Ascending aorta (tissue), 2 donors: Measurements from ENCODE around the gene PIP5K1C. TPM values are rescaled to one million over a fixed set of nuclear protein-coding genes. Genes with fewer than 3 reads are reported as not detected.

Experiments
- DNase-seq, 2 donors: peaks; one replicate each; pipeline ENCODE4 v3.0.0-alpha.2; 2019; ENCODE audit warnings: low spot score in 2 of 2
- H3K27ac ChIP-seq, 2 donors: fragments of 200-600 bp; sonication (generic); one replicate each; pipeline ENCODE4 v1.5.1; 2016 to 2017; ENCODE audit warnings: mild to moderate bottlenecking in 1 of 2
- H3K27me3 ChIP-seq: fragments of 200-600 bp; sonication (generic); one replicate; pipeline ENCODE4 v1.5.1; 2017
- H3K36me3 ChIP-seq, 2 donors: fragments of 200-600 bp; sonication (generic); one replicate each; pipeline ENCODE4 v1.5.1; 2016
- H3K4me1 ChIP-seq, 2 donors: fragments of 200-600 bp; sonication (generic); one replicate each; pipeline ENCODE4 v1.5.1; 2016 to 2017; ENCODE audit warnings: mild to moderate bottlenecking in 1 of 2
- H3K4me3 ChIP-seq, 2 donors: fragments of 200-600 bp; sonication (generic); one replicate each; pipeline ENCODE4 v1.5.1; 2016 to 2017; ENCODE audit warnings: mild to moderate bottlenecking in 1 of 2
- H3K9me3 ChIP-seq, 2 donors: fragments of 200-600 bp; sonication (generic); one replicate each; pipeline ENCODE4 v1.5.1; 2016
- intact Hi-C: fragments of 100-400 bp; cut with DNase I; formaldehyde crosslinking; loops from one replicate; pipeline ENCODE4 v1.15.1; 2023
- total RNA-seq: library from RNA; depleted of rRNA; stranded (reverse); fragments of >200 nt; gene quantifications from one replicate; pipeline ENCODE4 v1.1.0, GENCODE V29; 2016
- TF ChIP-seq, protein P1 (sequence below), 3 experiments: fragments of 200-600 bp in 2 of 3; fragments of 450-650 bp in 1 of 3; sonication (generic) in 2 of 3; IDR thresholded peaks; one replicate each; pipeline ENCODE4 v1.5.1; 2016 to 2019; ENCODE audit warnings: antibody characterized with exemption in 3 of 3, mild to moderate bottlenecking in 1 of 3, moderate library complexity in 1 of 3

PIP5K1C gene
- total RNA-seq, 1 donor from 2014 or later = 87.3 TPM

GRCh38 chr19:3733549-3734309, 33.5 kb upstream of the PIP5K1C start:
- Histone ChIP-seq H3K4me1 (no peaks in the 10 kb centered on the region), H3K36me3 (no peaks in the 10 kb centered on the region), H3K4me3 (no peak overlapping the region), H3K27ac (no peak overlapping the region), H3K9me3 (no peaks in the 10 kb centered on the region), H3K27me3 (no peaks in the 10 kb centered on the region)
- intact Hi-C loops = no loop called here
- TF ChIP-seq, protein P1, sequence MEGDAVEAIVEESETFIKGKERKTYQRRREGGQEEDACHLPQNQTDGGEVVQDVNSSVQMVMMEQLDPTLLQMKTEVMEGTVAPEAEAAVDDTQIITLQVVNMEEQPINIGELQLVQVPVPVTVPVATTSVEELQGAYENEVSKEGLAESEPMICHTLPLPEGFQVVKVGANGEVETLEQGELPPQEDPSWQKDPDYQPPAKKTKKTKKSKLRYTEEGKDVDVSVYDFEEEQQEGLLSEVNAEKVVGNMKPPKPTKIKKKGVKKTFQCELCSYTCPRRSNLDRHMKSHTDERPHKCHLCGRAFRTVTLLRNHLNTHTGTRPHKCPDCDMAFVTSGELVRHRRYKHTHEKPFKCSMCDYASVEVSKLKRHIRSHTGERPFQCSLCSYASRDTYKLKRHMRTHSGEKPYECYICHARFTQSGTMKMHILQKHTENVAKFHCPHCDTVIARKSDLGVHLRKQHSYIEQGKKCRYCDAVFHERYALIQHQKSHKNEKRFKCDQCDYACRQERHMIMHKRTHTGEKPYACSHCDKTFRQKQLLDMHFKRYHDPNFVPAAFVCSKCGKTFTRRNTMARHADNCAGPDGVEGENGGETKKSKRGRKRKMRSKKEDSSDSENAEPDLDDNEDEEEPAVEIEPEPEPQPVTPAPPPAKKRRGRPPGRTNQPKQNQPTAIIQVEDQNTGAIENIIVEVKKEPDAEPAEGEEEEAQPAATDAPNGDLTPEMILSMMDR (IDR thresholded peaks at IDR 0.05) = no peak
- DNase-seq = no peak

- H3K4me3 ChIP-seq = no peak overlapping the region
- no peak overlapping the region for H3K27ac ChIP-seq
- no peak for DNase-seq
- intact Hi-C loops = no loop called here
- TF ChIP-seq, protein P1 (IDR thresholded peaks at IDR 0.05) = no peak
- H3K36me3 ChIP-seq = no peaks in the 10 kb centered on the region
- no peaks in the 10 kb centered on the region for H3K9me3 ChIP-seq
- no peaks in the 10 kb centered on the region for H3K27me3 ChIP-seq
- no peaks in the 10 kb centered on the region for H3K4me1 ChIP-seq
Measured at GRCh38 chr19:3732108-3732507, 31.8 kb upstream of the PIP5K1C start.

- DNase-seq = no peak
- no peaks in the 10 kb centered on the region for H3K36me3 ChIP-seq
- intact Hi-C loops = no loop called here
- no peaks in the 10 kb centered on the region for H3K4me1 ChIP-seq
- no peak overlapping the region for H3K27ac ChIP-seq
- no peak overlapping the region for H3K4me3 ChIP-seq
- no peaks in the 10 kb centered on the region for H3K9me3 ChIP-seq
- TF ChIP-seq, protein P1 (IDR thresholded peaks at IDR 0.05) = no peak
- no peaks in the 10 kb centered on the region for H3K27me3 ChIP-seq
Measured at GRCh38 chr19:3730457-3730958, 30.2 kb upstream of the PIP5K1C start.

DNA sequence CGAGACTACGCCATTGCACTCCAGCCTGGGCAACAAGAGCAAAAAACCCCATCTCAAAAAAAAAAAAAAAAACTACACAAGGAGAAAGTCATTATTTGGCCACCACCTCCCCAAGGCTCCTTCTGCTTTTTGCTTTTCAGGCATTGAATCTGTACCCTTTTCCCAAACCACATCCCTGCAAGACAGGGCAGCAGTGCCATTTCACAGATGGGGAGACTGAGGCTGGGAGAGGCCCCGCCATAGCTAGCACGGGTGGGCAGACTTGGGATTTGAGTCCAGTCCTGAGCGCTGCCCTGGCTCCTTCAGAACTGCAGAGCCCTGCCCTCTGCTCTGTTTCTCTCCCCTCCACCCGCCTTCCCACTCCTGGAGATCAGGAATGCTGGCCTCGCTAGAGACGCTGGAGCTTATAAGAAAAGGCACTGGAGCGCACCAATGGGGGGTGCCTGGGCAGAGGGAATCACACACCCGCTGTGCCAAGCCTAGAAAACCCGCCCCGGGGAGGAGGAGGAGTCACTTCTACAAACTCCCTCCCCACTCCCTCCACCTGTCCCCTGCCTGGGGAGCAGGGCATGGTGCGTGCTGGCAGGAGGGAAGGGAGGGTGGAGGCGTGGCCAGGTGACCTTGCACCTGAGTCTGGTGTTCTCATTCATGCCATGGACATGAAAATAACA, 25.5 kb upstream of the PIP5K1C start:
- Histone ChIP-seq H3K27ac (no peak overlapping the region), H3K36me3 (no peaks in the 10 kb centered on the region), H3K9me3 (no peaks in the 10 kb centered on the region), H3K27me3 (peaks cover 22% of the 10 kb centered on the region), H3K4me3 (no peak overlapping the region), H3K4me1 (no peaks in the 10 kb centered on the region)
- TF ChIP-seq, protein P1 (IDR thresholded peaks at IDR 0.05) = no peak
- no peak for DNase-seq
- intact Hi-C loops = no loop called here

DNA sequence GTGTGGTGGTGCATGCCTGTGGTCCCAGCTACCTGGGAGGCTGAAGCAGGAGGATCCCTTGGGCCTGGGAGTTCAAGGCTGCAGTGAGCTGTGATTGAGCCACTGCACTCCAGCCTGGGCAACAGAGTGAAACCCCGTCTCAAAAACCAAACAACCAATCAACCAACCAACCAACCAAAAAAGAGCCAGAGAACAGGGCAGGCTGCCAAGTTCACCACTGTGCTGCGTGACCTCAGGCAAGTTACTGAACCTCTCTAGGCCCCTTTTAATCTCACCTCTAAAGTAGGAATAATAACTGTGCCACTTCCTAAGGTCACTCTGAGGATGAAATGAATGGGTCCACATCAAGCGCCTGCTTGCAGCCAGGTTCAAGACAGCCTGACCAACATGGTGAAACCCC, 24.9 kb upstream of the PIP5K1C start:
- Histone ChIP-seq H3K27ac (no peak overlapping the region), H3K36me3 (no peaks in the 10 kb centered on the region), H3K4me3 (no peak overlapping the region), H3K27me3 (peaks cover 25% of the 10 kb centered on the region), H3K4me1 (no peaks in the 10 kb centered on the region), H3K9me3 (no peaks in the 10 kb centered on the region)
- intact Hi-C loops = no loop called here
- TF ChIP-seq, protein P1 (IDR thresholded peaks at IDR 0.05) = no peak
- no peak for DNase-seq
